Right cardiac atrium (tissue), 5 donors: ENCODE data around the gene PDE1A. TPM values are rescaled to one million over a fixed set of nuclear protein-coding genes. Genes with fewer than 3 reads are reported as not detected.

Experiments used
- ATAC-seq, 2 donors: fragments of 200-7000 bp; cut with Tn5 transposase; one replicate each; pipeline versions ENCODE4 v1.8.0 to v1.9.1; 2020; ENCODE audit warnings: moderate library complexity in 2 of 2, mild to moderate bottlenecking in 1 of 2
- DNase-seq, 3 donors: peaks; one replicate each; pipeline ENCODE4 v3.0.0-alpha.2; 2020
- H3K27ac ChIP-seq: one replicate; pipeline ENCODE4 v1.5.1; 2013; ENCODE audit warnings: mild to moderate bottlenecking, low read length, control low read depth, moderate library complexity
- H3K27me3 ChIP-seq: one replicate; pipeline ENCODE4 v1.6.1; 2013; ENCODE audit not compliant: control insufficient read depth, insufficient read depth
- H3K4me1 ChIP-seq: one replicate; pipeline ENCODE4 v1.6.1; 2013; ENCODE audit warnings: low read length; ENCODE audit not compliant: control insufficient read depth, insufficient read depth
- H3K4me3 ChIP-seq: one replicate; pipeline ENCODE4 v1.5.1; 2013; ENCODE audit warnings: low read length, control low read depth
- H3K9me3 ChIP-seq: one replicate; pipeline ENCODE4 v1.6.1; 2013; ENCODE audit warnings: low read length; ENCODE audit not compliant: control insufficient read depth
- WGBS: extraction: QIAGEN DNeasy Blood & Tissue Kit; methylation state at CpG from one replicate; pipeline ENCODE4 v1.1.7; 2013; 5-methylcytosine and 5-hydroxymethylcytosine counted together
- intact Hi-C, 4 donors: fragments of 100-400 bp; cut with DNase I; formaldehyde crosslinking; loops; one replicate each; pipeline versions ENCODE4 v1.11.0 to v1.14.0; 2022 to 2023
- polyA plus RNA-seq: library from polyadenylated mRNA; stranded (reverse); fragments of 200-250 nt; gene quantifications from one replicate; pipeline ENCODE4 v1.2.3, GENCODE V29; 2013
- total RNA-seq, 4 donors: library from RNA; stranded (reverse); fragmentation: NEBNext Ultra II Directional; extraction: Animal tissue kit (Norgen Biotek cat#: 25700); gene quantifications; one replicate each; pipeline ENCODE4 v1.2.1, GENCODE V29; 2021
- donor health status: healthy with polysubstance abuse.
- donor health status: DM: no; HTN: yes; CAD: no.
- donor health status: DM: no; HTN: no; CAD: no.
- donor health status: DM: no; HTN: yes; CAD: no; lungs with severe emphysema.
- donor health status: DM: yes; HTN: yes; CAD: no.

Gene PDE1A
- total and polyA plus RNA-seq, 5 donors: 6.1 to 16.0 (median 14.5) TPM

- DNase-seq (no peak), ATAC-seq (no peak)
- Histone ChIP-seq H3K4me3 (no peak overlapping the region), H3K27ac (no peak overlapping the region), H3K27me3 (no peaks in the 10 kb centered on the region), H3K4me1 (no peaks in the 10 kb centered on the region), H3K9me3 (no peaks in the 10 kb centered on the region)
- intact Hi-C loops: no loop called here
- 61% methylated on average over 2 of the region's 2 CpGs for WGBS
Measured at GRCh38 chr2:182097571-182098164, 329.2 kb downstream of the PDE1A start.

- H3K4me1 ChIP-seq: no peaks in the 10 kb centered on the region
- DNase-seq (no peak), ATAC-seq (no peak)
- no peak overlapping the region for H3K4me3 ChIP-seq
- no peaks in the 10 kb centered on the region for H3K9me3 ChIP-seq
- intact Hi-C loops: no loop called here
- no peaks in the 10 kb centered on the region for H3K27me3 ChIP-seq
- H3K27ac ChIP-seq: no peak overlapping the region
- 56% methylated on average over 3 of the region's 3 CpGs for WGBS
Measured at GRCh38 chr2:182090486-182090885, 336.4 kb downstream of the PDE1A start.
